Lower leg skin (tissue), 3 donors: ENCODE results near the gene DGAT2.

ENCODE experiments used
- CTCF ChIP-seq, 3 donors: fragments of 450-650 bp; IDR thresholded peaks; one replicate each; pipeline ENCODE4 v1.5.1; 2016; ENCODE audit warnings: antibody characterized with exemption in 3 of 3, mild to moderate bottlenecking in 3 of 3, moderate library complexity in 2 of 3
- POLR2A ChIP-seq, 2 donors: fragments of 450-650 bp; IDR thresholded peaks; one replicate each; pipeline ENCODE4 v1.6.1; 2016 to 2017; ENCODE audit warnings: antibody characterized with exemption in 2 of 2, mild to moderate bottlenecking in 1 of 2, moderate library complexity in 1 of 2

- TF ChIP-seq CTCF (IDR thresholded peaks at IDR 0.05) = no peak
- TF ChIP-seq POLR2A (IDR thresholded peaks at IDR 0.05) = no peak
Measured at GRCh38 chr11:75722669-75723042, 45.9 kb upstream of the DGAT2 start.
